OCI-LY7 (cell line): ENCODE measurements around the gene SLC25A25. TPM values are rescaled to one million over a fixed set of nuclear protein-coding genes. Genes with fewer than 3 reads are reported as not detected.

Experiments used
- BruUV-seq: library from RNA; stranded (reverse); fragments of 400-500 nt; replicated peaks from 2 replicates; lab custom pipeline; 2021; lab: Mats Ljungman, UMichigan
- CTCF ChIA-PET: fragments of 300-600 bp; sonication (Branson Sonifier 250); formaldehyde crosslinking; loops from one replicate; lab custom pipeline; 2022; ENCODE audit warnings: antibody characterized with exemption; ENCODE audit not compliant: unreplicated experiment; lab: Charles Lee
- POLR2A ChIA-PET: fragments of 300-600 bp; sonication (Branson Sonifier 250); formaldehyde crosslinking; loops from one replicate; lab custom pipeline; 2022; ENCODE audit warnings: antibody characterized with exemption; lab: Charles Lee
- DNase-seq: peaks from one replicate; pipeline ENCODE4 v3.0.0-alpha.2; 2015; ENCODE audit warnings: low spot score
- H2AFZ ChIP-seq: fragments of 200-600 bp; sonication (generic), shearing (Covaris generic); 2 replicates; pipeline ENCODE4 v1.6.1; 2014; ENCODE audit warnings: mild to moderate bottlenecking, antibody characterized with exemption, low read length, moderate library complexity
- H3K27ac ChIP-seq: fragments of 200-600 bp; sonication (generic); 2 replicates; pipeline ENCODE4 v1.5.1; 2014; ENCODE audit warnings: mixed run types, low read depth, mild to moderate bottlenecking, moderate library complexity, low read length, inconsistent platforms; ENCODE audit not compliant: poor library complexity, severe bottlenecking
- H3K36me3 ChIP-seq: fragments of 200-600 bp; sonication (generic); 2 replicates; pipeline ENCODE4 v1.6.1; 2014; ENCODE audit warnings: mild to moderate bottlenecking, antibody characterized with exemption, low read length, moderate library complexity, mixed read lengths; ENCODE audit not compliant: insufficient read depth
- H3K4me1 ChIP-seq: fragments of 200-600 bp; sonication (generic); 2 replicates; pipeline ENCODE4 v1.5.1; 2014; ENCODE audit warnings: mild to moderate bottlenecking, low read length; ENCODE audit not compliant: insufficient read depth, poor library complexity, severe bottlenecking
- H3K4me2 ChIP-seq: fragments of 200-600 bp; sonication (generic); 2 replicates; pipeline ENCODE4 v1.6.1; 2014; ENCODE audit warnings: mild to moderate bottlenecking, low read length
- H3K4me3 ChIP-seq: fragments of 200-600 bp; sonication (generic); 2 replicates; pipeline ENCODE4 v1.5.1; 2014; ENCODE audit warnings: mild to moderate bottlenecking, low read depth, low read length; ENCODE audit not compliant: poor library complexity, severe bottlenecking
- H3K79me2 ChIP-seq: fragments of 200-600 bp; sonication (generic); 2 replicates; pipeline ENCODE4 v1.6.1; 2016; ENCODE audit warnings: low read depth, mild to moderate bottlenecking, low read length, moderate library complexity, mixed read lengths; ENCODE audit not compliant: insufficient read depth
- H3K9me2 ChIP-seq: fragments of 200-600 bp; sonication (generic); 2 replicates; pipeline ENCODE4 v1.6.1; 2016; ENCODE audit warnings: mild to moderate bottlenecking, low read length, mixed read lengths; ENCODE audit not compliant: insufficient read depth
- H3K9me3 ChIP-seq: fragments of 200-600 bp; sonication (generic); 2 replicates; pipeline ENCODE4 v1.6.1; 2014; ENCODE audit warnings: mild to moderate bottlenecking, mixed run types, low read length, mixed read lengths
- H4K20me1 ChIP-seq: fragments of 200-600 bp; sonication (generic); 2 replicates; pipeline ENCODE4 v1.6.1; 2014; ENCODE audit warnings: mild to moderate bottlenecking, antibody characterized with exemption, low read length, moderate library complexity, mixed read lengths; ENCODE audit not compliant: insufficient read depth
- CTCF ChIP-seq: fragments of 200-600 bp; sonication (generic); conservative IDR thresholded peaks from 2 replicates; pipeline ENCODE4 v1.5.1; 2014; ENCODE audit warnings: mild to moderate bottlenecking, antibody characterized with exemption, low read length, moderate library complexity, mixed read lengths
- EZH2phosphoT487 ChIP-seq: fragments of 200-600 bp; sonication (generic); IDR thresholded peaks from 2 replicates; pipeline ENCODE4 v1.6.1; 2018; ENCODE audit warnings: low read depth, borderline replicate concordance, mild to moderate bottlenecking, mixed run types, antibody characterized with exemption, low read length, moderate library complexity, mixed read lengths
- intact Hi-C: fragments of 100-400 bp; cut with micrococcal nuclease; formaldehyde crosslinking; loops from one replicate; pipeline ENCODE4 v1.10.0; 2022; ENCODE audit not compliant: unreplicated experiment
- total RNA-seq, 2 experiments: library from RNA; depleted of rRNA in 1 of 2; stranded (reverse); fragments of >200 nt in 1 of 2; shearing (Covaris generic) in 1 of 2; gene quantifications; 2 replicates each; pipeline ENCODE4 v1.2.3, GENCODE V29; 2014 to 2022

The SLC25A25 gene
- total RNA-seq, 2 experiments from 2014 or later = 17.6 to 21.4 TPM

DNA sequence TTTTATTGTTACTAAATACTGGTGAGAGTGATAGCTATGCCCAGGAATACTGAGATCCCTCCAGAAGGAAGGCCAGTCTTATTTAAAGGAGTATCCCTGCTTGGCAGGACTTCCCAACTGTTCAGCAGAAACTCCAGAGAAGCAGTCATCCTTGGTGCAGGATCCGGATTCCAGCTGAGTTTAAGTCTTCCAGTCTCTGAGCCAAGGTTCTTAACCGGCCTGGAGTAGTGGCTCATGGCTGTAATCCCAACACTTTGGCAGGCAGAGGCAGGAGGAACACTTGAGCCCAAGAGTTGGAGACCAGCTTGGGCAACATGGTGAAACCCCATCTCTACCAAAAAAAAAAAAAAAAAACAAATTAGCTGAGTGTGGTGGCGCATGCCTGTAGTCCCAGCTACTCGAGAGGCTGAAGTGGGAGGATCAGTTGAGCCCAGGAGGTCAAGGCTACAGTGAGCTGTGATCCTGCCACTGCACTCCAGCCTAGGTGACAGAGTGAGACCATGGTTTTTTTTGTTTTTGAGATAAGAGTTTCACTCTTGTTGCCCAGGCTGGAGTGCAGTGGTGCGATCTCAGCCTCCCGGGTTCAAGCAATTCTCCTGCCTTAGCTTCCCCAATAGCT lies 8.6 kb upstream of the SLC25A25 start:
- peaks cover 14% of the 10 kb centered on the region for H3K4me1 ChIP-seq
- TF ChIP-seq CTCF = no peak
- no peak for TF ChIP-seq EZH2phosphoT487
- H3K9me3 ChIP-seq = no peaks in the 10 kb centered on the region
- H3K9me2 ChIP-seq = no peaks in the 10 kb centered on the region
- H3K4me3 ChIP-seq = no peak overlapping the region
- no TSS peak for BruUV-seq
- no peak overlapping the region for H3K4me2 ChIP-seq
- H2AFZ ChIP-seq = no peak overlapping the region
- DNase-seq = no peak
- H3K36me3 ChIP-seq = peaks cover 10% of the 10 kb centered on the region
- H4K20me1 ChIP-seq = no peaks in the 10 kb centered on the region
- intact Hi-C loops = no loop called here
- H3K79me2 ChIP-seq = no peaks in the 10 kb centered on the region
- ChIA-PET CTCF (interaction anchor here (0.6 to 0.7 kb wide), 2 partner anchors 28 to 134 kb away, joined by 3 to 4 read pairs; no protein-coding TSS in a partner anchor), POLR2A (interaction anchor here (0.7 kb wide), 2 partner anchors 7 to 83 kb away, joined by 4 read pairs; no protein-coding TSS in a partner anchor)
- no peak overlapping the region for H3K27ac ChIP-seq

- no peak overlapping the region for H3K4me2 ChIP-seq
- TF ChIP-seq EZH2phosphoT487 = no peak
- TF ChIP-seq CTCF = no peak
- TSS peak; percentile 70 for BruUV-seq
- H3K4me3 ChIP-seq = no peak overlapping the region
- no peak for DNase-seq
- intact Hi-C loops = no loop called here
- peaks cover 21% of the 10 kb centered on the region for H3K4me1 ChIP-seq
- no peak overlapping the region for H3K27ac ChIP-seq
- ChIA-PET CTCF (no interaction called here), POLR2A (no interaction called here)
- no peaks in the 10 kb centered on the region for H3K9me2 ChIP-seq
- peaks cover 10% of the 10 kb centered on the region for H3K36me3 ChIP-seq
- H2AFZ ChIP-seq = no peak overlapping the region
- no peaks in the 10 kb centered on the region for H3K9me3 ChIP-seq
- H4K20me1 ChIP-seq = no peaks in the 10 kb centered on the region
- peaks cover 11% of the 10 kb centered on the region; the same call in 1 of the 2 replicates for H3K79me2 ChIP-seq
Observed at GRCh38 chr9:128061275-128061960, 6.6 kb upstream of the SLC25A25 start.

DNA sequence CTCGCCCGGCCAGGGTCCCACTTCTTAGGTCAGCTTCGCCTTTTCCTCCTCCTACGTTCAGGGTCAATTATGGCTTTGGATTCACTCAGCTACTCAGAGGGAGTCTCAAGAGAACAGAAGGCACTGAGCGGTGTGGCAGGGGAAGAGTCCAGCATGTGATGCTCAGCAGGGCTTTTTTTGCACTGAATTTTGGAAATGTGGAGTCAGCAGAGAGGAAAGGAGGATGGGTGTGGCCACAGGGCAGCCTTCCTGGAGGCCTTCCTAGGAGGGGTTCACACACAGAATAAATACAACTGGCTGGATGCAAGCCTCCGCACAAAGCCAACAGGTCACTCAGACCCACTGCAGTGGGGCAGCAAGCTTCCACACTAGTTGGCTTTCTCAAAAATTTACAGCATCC lies 5.8 kb upstream of the SLC25A25 start:
- Histone ChIP-seq H3K4me2 (no peak overlapping the region), H3K27ac (no peak overlapping the region), H3K9me3 (no peaks in the 10 kb centered on the region), H2AFZ (no peak overlapping the region), H3K4me3 (no peak overlapping the region), H3K36me3 (peaks cover 10% of the 10 kb centered on the region), H3K79me2 (peaks cover 12% of the 10 kb centered on the region; the same call in 1 of the 2 replicates), H4K20me1 (no peaks in the 10 kb centered on the region), H3K4me1 (peaks cover 27% of the 10 kb centered on the region), H3K9me2 (no peaks in the 10 kb centered on the region)
- no peak for DNase-seq
- CTCF ChIA-PET = no interaction called here
- no TSS peak for BruUV-seq
- POLR2A ChIA-PET = no interaction called here
- no peak for TF ChIP-seq CTCF
- TF ChIP-seq EZH2phosphoT487 = no peak
- intact Hi-C loops = no loop called here
